Measurements from ENCODE around the gene TAF4. TPM values are rescaled to one million over a fixed set of nuclear protein-coding genes. Genes with fewer than 3 reads are reported as not detected.

The TAF4 gene
- polyA plus RNA-seq, 1 donor from 2014 or later, result 10.2 TPM

- Histone ChIP-seq H3K9me2 (ENCODE audit: insufficient read depth, low read length) (no peaks in the 10 kb centered on the region), H3K36me3 (ENCODE audit: insufficient read depth, low read length) (no peaks in the 10 kb centered on the region), H3K4me2 (ENCODE audit: low read length) (no peak overlapping the region), H3K9ac (ENCODE audit: low read length) (no peak overlapping the region), H3K79me2 (replicated peaks; ENCODE audit: insufficient read depth, low read length) (no peaks in the 10 kb centered on the region), H3K27me3 (ENCODE audit: insufficient read depth, low read depth, low read length) (no peaks in the 10 kb centered on the region), H2AFZ (ENCODE audit: low read depth, low read length) (no peak overlapping the region), H4K20me1 (ENCODE audit: insufficient read depth) (no peaks in the 10 kb centered on the region), H3F3A (ENCODE audit: insufficient read depth, low read length, poor library complexity, severe bottlenecking) (no peaks in the 10 kb centered on the region), H3K9me3 (ENCODE audit: low read length) (no peaks in the 10 kb centered on the region), H3K4me3 (ENCODE audit: low read length) (no peak overlapping the region), H3K27ac (ENCODE audit: low read length) (no peak overlapping the region)
- no peak for TF ChIP-seq MXI1 (conservative IDR thresholded peaks at IDR 0.05; ENCODE audit: poor library complexity, severe bottlenecking)
Observed at GRCh38 chr20:62103508-62104233, 38.0 kb upstream of the TAF4 start.

GRCh38 chr20:62101078-62101477 is 35.4 kb upstream of the TAF4 start:
- no peaks in the 10 kb centered on the region for H3K79me2 ChIP-seq (replicated peaks; ENCODE audit: insufficient read depth, low read length)
- no peaks in the 10 kb centered on the region for H3K9me2 ChIP-seq (ENCODE audit: insufficient read depth, low read length)
- H4K20me1 ChIP-seq (ENCODE audit: insufficient read depth), result no peaks in the 10 kb centered on the region
- no peak overlapping the region for H2AFZ ChIP-seq (ENCODE audit: low read depth, low read length)
- no peak overlapping the region for H3K4me2 ChIP-seq (ENCODE audit: low read length)
- H3K9ac ChIP-seq (ENCODE audit: low read length), result no peak overlapping the region
- H3F3A ChIP-seq (ENCODE audit: insufficient read depth, low read length, poor library complexity, severe bottlenecking), result no peaks in the 10 kb centered on the region
- no peaks in the 10 kb centered on the region for H3K36me3 ChIP-seq (ENCODE audit: insufficient read depth, low read length)
- H3K27me3 ChIP-seq (ENCODE audit: insufficient read depth, low read depth, low read length), result no peaks in the 10 kb centered on the region
- no peaks in the 10 kb centered on the region for H3K9me3 ChIP-seq (ENCODE audit: low read length)
- no peak overlapping the region for H3K4me3 ChIP-seq (ENCODE audit: low read length)
- TF ChIP-seq CTCF (IDR thresholded peaks at IDR 0.05; ENCODE audit: poor library complexity, severe bottlenecking), result no peak
- TF ChIP-seq REST (IDR thresholded peaks at IDR 0.05; ENCODE audit: borderline replicate concordance), result no peak
- no peak for TF ChIP-seq SMC3 (conservative IDR thresholded peaks at IDR 0.05; ENCODE audit: poor library complexity)
- no peak for TF ChIP-seq RAD21 (conservative IDR thresholded peaks at IDR 0.05)
- no peak for TF ChIP-seq POLR2AphosphoS5 (IDR thresholded peaks at IDR 0.05)
- no peak for TF ChIP-seq TAF1 (IDR thresholded peaks at IDR 0.05; ENCODE audit: low read depth)
- no peak overlapping the region for H3K27ac ChIP-seq (ENCODE audit: low read length)

GRCh38 chr20:62097881-62098407 is 32.3 kb upstream of the TAF4 start:
- Histone ChIP-seq H3K4me3 (ENCODE audit: low read length) (no peak overlapping the region), H3F3A (ENCODE audit: insufficient read depth, low read length, poor library complexity, severe bottlenecking) (no peaks in the 10 kb centered on the region), H3K27me3 (ENCODE audit: insufficient read depth, low read depth, low read length) (no peaks in the 10 kb centered on the region), H3K79me2 (replicated peaks; ENCODE audit: insufficient read depth, low read length) (no peaks in the 10 kb centered on the region), H3K9me3 (ENCODE audit: low read length) (no peaks in the 10 kb centered on the region), H3K36me3 (ENCODE audit: insufficient read depth, low read length) (no peaks in the 10 kb centered on the region), H4K20me1 (ENCODE audit: insufficient read depth) (no peaks in the 10 kb centered on the region), H3K4me2 (ENCODE audit: low read length) (no peak overlapping the region), H3K9me2 (ENCODE audit: insufficient read depth, low read length) (no peaks in the 10 kb centered on the region), H3K27ac (ENCODE audit: low read length) (no peak overlapping the region), H3K9ac (ENCODE audit: low read length) (no peak overlapping the region), H2AFZ (ENCODE audit: low read depth, low read length) (no peak overlapping the region)
- TF ChIP-seq REST (IDR thresholded peaks at IDR 0.05; ENCODE audit: borderline replicate concordance) (no peak), EP300 (conservative IDR thresholded peaks at IDR 0.05; ENCODE audit: poor library complexity, severe bottlenecking) (no peak), EZH2 (IDR thresholded peaks at IDR 0.05; ENCODE audit: borderline replicate concordance, insufficient read depth, low read length, poor library complexity, severe bottlenecking) (no peak), POLR2AphosphoS5 (IDR thresholded peaks at IDR 0.05) (no peak), MXI1 (conservative IDR thresholded peaks at IDR 0.05; ENCODE audit: poor library complexity, severe bottlenecking) (no peak), TAF1 (IDR thresholded peaks at IDR 0.05; ENCODE audit: low read depth) (no peak), CTCF (IDR thresholded peaks at IDR 0.05; ENCODE audit: poor library complexity, severe bottlenecking) (no peak), RAD21 (conservative IDR thresholded peaks at IDR 0.05) (no peak)
